GM18907 (cell line): ENCODE results near the gene COL7A1.
"Not testable (repeated sequence)": the region's sequence is repeated elsewhere in the genome, so short reads cannot be mapped to it uniquely, and the experiment has no call there.

Experiments
- ATAC-seq: cut with Tn5 transposase; IDR thresholded peaks from one replicate; pipeline ENCODE4 v1.9.1; 2021; ENCODE audit warnings: mild to moderate bottlenecking, moderate library complexity; ENCODE audit not compliant: unreplicated experiment

The COL7A1 gene

DNA sequence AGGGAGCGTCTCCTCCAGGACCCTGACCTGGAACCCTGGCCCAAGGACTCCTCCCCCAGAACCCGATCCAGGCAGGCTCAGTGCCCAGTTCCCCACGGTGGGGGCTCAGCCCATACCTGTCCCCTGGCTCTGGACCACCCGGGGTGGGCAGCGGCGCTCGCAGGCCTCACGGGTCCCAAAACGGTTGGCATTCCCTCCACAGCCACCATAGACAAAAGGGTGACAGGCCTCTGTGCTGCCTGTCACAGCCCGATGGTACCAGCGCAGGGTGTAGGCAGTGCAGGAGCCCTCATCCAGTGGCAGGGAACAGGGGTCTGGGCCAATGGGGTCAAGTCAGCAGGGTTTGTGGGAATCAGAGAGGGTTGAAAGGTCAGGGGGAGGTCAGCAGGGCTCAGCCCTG, 30.5 kb downstream of the COL7A1 start:
- no peak for ATAC-seq

DNA sequence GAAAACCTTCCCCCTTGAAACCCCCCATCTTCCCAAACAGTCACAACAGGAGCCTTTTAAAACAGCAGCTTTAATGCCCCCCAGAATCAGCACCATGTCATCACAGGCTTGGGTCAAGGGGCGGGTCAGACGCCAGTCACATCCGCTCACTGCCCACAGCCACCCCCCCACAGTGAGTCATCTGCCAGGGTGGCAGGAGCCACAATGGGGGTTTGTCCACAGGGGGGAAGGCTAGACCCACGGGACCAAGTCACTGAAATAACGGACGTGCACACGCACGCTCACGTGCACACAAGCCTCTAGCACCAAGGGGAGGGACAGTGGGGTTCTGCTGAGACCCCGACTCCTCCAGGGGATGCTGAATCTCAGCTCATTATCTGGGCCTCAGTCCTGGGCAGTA, 31.1 kb downstream of the COL7A1 start:
- ATAC-seq = no peak

DNA sequence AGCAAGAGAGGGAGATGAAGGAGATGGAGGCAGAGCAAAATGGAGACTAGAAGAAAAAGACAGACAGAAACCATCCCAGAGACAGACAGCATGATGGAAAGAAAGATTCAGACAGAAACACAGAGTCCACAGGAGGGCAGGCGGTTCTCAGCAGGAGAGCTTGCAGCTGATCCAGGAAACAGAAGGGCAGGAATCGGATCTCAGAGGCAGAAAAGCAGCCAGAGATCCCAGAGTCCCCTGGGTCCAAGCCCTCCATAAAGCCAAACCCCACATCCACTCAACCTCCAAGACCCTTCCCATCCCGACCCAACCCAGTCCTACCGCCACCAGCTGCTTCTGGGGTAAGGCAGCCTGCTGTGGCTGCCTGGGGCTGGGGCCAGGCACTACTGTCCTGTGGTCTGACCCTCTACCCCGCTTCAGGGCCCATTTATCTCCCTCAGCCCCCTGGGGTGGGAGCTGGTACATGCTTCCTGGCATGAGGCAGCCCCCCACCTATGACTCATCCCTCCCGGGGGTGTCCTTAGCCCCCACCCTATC, 31.7 kb downstream of the COL7A1 start, which contains the start of gene UCN2:
Gene UCN2, minus strand, starts transcription at position 400 of the 537 bp plus-strand sequence. CDS start 657 bp downstream, outside the sequence.
- no peak for ATAC-seq

DNA sequence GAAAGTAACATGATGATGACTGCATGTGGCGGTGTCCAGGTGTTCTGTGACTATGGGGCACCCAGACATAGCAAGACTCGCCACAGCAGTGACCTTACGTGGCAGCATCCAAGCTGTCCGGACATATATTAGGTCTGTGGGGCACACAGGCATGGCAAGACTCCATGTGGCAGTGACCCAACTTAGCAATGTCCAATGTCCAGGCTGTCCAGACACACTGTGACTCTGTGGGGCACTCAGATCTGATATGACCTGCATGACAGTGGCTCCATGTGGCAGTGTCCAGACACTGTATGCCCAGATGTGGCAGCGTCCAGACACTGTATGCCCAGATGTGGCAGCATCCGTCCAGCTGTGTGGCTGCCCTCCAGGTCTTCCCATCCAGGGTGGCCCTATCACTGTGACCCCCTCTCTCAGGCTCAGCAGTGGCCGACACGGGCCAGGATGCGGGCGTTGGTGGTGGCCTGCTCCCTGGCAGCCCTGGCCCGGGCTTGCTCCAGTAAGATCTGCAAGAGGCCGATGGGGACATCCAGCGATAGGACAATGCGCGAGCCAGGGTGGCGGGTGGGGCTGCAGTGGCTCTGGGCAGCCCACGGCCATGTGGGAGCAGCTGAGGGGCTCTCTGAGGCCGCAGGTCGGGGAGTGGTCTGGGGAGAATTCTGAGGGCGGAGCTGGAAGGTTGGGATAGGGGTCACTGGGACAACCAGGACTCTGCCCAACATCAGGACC, 32.6 kb downstream of the COL7A1 start:
- no peak for ATAC-seq

DNA sequence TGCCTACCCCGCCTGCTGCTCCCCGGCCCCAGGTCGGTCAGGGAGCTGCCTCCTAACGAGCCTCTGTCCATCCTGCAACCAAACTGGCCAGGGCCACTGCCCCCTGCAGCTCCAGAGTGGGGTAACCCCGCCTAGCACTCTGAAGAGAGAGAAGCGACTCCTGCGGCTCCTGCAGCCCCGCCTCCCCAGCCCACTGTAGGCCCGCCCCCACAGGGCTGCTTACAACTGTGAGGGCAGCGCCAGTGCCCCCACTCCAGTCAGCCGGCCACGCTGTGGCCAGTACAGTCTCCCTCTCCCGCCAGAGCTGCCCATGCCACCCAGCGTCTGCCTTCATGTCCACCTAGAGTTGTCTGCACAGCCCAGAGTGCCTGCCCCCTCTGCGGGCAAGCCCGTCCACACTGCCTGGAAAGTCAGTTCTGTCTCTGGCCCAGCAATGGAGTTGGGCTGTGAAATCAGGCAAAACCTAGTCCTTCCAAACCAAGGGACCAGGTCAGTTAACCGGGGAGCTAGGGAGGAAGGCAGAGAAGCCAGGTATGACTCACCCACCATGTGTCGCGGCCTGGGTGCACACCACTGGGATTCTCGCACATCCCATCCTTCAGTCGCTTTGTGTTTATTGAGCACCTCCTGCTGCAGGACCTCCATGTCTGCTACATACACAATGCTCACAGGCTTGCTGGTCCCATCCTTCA, 33.9 kb downstream of the COL7A1 start:
- ATAC-seq = no peak

DNA sequence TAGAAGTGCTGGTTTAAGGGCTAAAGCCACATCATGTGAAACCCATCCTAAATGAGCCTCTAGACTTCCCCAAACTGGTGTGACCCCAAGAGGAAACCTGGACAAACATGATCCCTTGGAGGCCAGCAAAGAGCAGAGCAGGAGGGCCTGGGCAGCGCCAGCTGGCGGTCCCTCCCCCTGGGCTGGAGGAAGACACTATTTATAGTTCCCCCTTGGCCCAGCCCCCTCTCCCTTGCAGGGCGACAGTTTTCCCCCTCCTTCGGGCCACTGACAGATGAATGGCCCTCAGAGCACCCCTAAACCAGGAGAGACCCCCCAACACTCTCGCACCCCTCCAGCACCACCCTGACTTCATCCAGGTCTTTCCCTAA, 34.5 kb downstream of the COL7A1 start:
- no peak for ATAC-seq

DNA sequence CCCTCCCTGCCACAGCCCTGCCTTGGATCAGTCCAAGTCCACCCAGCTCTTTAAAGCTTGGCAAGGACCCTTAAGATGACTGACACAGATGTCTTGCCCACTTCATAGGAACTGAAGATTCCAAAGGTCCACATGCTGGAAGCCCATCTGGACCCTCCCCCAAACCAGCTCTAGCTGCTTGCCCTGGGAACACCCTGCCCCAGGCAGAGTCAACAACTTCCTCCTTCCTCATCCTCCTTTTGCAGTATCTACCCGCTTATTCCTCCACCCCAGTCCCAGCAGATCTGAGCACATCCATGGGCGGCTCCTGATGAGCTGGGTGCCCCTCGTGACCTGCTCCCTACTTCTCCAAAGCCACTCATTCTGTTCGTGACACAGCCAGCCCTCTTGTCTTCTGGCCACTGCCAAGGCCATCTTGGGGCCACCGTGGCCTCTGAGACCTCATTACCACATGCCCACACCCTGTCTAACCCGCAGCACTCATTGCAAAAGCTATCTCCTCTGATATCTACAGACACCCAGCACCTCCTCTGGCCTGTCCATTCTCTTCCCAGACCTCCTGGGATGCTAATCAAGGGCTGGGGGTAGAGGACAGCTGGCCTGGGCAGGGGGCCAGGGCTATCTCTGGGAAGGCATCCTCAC, 36.5 kb downstream of the COL7A1 start:
- no peak for ATAC-seq

DNA sequence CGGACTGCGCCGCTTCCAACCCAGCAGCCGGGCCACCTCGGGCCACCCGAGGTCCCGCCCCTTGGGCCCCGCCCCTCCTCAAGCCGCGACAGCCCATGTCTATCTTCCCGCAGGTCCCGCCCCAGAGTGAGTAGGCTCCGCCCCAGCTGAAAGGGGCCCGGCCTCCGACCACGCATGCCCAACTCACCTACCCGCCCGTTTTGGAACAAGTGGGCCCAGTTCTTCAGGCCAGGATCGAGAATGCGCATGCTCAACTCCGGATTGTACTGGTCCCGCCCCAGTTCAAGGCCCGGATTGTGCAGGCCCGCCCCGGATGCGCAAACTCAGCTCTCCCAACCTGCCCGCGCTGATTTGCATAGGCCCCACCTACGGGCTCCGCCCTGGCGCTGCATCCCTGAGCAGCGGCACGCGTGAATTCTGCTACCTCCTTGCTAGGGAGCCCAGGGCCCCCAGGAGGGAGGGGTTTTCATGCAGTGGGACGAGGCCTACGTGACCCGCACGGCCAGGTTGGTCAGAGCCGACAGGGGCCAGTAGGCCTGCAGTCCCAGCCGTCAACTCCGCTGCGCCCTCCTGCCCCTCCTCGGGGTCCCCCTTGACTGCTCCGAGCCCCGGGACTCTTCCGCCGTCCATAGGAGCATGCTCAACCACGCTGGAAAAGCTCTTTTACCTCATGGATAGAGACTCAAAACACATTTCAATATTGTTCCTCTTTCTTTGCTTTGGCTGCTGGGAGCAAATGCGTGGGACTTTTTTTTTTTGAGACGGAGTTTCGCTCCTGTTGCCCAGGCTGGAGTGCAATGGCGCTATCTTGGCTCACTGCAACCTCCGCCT, 38.1 kb downstream of the COL7A1 start, which contains the start of gene PFKFB4:
Gene PFKFB4, minus strand, starts transcription at position 8 of the 831 bp plus-strand sequence. CDS start 26 bp downstream, outside the sequence.
- ATAC-seq = peak; percentile 86

DNA sequence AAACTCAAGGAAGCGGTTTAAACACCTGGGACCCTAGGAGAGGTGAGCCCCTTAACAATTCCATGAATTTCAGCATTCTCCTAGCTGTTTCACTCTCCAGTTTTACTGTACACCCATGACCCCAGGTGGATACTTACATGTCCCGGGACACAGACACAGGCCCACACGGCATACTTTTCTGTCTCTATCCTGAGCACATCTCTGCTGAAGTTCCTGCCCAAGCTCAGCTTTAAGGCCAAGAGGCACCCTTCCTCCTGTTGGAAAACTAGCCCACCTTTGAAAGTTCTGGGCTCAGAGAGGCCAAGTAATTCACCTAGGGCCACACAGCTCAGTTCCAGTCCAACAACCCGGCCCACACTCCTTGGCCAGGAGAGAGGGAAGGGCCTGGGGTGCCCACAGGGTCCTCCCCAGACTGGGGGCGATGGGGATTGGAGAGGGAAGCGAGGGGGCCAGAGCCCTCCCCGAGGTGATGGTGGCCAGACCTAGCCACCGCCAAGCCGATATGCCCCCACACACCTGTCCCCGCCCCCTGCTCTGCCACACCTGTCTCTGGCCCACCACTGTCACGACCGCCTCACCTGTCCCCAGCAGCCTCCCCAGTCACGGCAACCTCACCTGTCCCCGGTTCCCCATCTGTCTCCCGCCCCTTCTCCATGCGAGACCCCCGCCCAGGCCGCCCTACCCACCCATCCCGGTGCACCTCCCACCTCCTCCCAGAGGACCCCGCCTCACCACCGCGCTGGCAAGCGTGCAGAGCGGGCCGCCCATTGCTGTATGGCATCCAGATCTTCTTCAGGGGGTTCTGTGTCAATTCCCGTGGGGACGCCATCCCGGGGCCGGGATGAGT, 39.0 kb downstream of the COL7A1 start:
- ATAC-seq = no peak

DNA sequence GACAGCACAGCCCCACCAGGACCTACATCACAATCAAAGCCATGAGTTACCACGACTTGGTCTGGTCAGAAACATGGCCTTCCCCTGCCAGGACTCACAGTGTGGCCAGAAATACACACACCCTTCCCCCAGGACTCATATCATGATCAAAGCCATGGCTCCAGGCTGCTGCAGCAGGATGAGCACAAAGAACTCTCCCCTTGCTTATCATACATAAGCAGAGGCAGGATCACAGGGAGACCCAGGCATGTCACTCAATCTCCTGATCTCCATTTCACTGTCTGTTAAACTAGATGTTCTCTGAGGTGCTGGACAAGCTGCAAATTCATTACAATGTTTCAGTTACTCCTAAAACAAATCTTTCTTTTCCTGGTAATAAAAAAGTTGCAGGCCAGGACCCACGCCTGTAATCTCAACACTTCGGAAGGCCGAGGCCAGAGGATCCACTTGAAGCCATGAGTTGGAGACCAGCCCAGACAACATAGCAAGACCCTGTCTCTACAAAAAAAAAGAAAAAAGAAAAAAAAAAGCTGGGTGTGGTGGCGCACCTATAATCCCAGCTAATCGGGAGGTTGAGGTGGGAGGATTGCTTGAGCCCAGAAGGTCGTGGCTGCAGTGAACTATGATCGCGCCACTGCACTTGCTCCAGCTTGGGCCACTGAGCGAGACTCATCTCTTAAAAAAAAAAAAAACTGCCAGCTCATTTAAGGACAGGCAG, 39.7 kb downstream of the COL7A1 start:
- no peak for ATAC-seq

DNA sequence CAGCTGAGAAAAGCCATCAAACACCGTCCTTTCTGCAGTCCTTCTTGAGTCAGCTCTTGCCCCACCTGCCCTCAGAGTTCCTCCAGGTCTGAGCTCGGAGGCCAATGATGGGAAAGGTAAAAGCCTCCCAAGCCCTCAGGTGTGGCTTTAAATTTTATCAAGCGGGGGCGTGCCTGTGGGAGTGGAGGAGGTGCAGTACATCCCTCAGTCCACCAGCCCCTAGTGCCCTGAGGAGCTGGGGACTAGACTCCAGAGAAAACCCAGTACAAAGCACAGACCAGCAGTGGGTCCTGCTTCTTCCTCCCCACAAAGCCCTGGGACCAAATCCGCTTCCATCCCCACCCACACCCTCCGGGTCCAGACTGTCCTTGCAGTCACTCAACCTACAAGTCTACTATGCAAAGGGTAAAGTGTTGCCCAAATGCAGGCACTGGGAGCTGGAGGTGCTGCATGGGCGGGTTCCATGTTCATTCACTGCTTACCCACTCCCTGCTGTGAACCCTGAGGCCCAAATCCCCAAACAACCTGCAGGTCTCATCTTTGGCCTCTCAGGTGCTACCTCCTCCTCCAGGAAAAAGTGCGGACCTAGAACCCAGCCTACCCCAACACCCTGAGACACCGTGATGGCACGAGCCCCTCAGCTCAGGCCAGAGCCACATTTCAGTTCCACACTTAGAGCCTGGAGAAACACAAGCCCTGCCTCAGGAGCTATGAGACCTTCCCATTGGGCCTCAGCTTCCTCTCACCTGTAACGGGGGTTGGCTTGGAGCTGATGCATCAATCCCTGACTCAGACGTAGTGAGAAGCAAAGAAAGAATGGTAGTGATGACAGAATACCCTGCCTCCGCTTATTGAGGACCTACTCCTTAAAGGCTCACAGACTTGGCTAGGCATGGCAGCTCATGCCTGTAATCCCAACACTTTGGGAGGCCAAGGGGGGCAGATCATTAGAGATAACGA, 41.0 kb downstream of the COL7A1 start:
- no peak for ATAC-seq

DNA sequence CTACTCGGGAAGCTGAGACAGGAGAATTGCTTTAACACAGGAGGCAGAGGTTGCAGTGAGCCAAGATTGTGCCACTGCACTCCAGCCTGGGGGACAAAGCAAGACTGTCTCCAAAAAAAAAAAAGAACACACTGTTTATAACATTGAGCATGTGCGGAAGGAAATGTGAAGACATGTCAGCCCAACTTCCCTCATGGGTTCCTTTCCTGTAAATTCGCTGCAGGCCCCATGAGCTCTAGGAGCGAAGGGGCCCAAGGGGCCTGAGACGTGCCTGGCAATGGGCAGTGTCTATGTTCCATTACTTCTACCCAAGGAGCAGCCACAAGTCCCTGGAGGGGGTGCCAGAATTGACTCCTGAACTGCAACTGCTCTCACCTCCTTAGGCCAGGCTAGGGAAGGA, 41.8 kb downstream of the COL7A1 start:
- ATAC-seq = no peak

DNA sequence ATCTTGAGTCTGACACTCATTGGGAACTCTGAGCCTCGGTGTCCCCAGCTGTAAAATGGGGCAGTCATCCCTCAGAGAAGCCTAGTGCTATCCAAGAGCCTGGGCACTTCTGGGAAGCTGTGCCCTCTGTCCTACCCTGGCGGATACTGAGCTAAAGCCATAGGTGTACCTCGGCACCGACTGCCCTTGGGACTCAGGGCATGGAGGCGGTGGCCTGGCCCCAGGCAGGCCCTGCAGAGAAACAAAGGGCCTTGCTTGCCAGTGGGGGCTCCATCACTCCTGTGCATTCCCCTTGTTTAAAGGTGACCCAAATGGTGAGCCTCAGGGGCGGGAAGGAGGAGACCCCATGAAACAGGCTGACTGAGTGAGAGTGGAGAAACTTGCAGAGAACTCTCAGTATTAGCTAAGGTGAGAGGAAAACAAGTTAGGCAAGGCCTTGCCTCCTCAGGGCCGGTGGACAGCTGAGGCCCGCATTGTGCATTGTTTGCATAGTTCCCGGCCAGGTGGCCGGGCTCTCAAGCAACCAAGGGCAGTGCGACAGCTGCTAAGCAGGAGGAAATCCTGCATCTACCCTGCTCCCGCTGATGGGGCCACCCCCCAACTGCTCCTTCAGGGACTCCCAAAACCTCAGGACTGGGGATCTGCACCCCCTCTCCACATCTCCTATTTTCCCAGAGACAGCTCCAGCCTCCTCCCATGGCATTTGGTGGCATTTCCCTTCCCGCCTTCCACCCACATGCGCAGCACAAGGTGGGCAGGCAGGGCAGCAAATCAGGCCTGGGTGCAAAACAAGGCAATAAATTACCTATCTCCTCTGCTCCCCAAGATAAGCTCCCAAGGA, 42.8 kb downstream of the COL7A1 start:
- no peak for ATAC-seq

DNA sequence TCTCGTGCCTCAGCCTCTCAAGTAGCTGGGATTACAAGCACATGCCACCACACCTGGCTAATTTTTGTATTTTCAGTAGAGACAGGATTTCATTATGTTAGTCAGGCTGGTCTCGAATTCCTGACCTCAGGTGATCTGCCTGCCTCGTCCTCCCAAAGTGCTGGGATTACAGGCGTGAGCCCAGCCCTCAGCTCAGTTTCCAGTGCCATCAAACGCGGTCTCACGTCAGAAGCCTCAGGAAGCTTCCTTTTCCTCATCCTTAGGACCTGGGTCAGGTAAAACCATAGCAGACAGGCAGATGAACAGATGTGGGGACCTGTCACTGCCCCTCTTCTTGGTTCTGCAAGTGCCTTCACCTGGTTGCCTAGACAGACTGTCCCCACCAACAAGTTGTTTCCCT, 43.5 kb downstream of the COL7A1 start:
- ATAC-seq = not testable (repeated sequence)

DNA sequence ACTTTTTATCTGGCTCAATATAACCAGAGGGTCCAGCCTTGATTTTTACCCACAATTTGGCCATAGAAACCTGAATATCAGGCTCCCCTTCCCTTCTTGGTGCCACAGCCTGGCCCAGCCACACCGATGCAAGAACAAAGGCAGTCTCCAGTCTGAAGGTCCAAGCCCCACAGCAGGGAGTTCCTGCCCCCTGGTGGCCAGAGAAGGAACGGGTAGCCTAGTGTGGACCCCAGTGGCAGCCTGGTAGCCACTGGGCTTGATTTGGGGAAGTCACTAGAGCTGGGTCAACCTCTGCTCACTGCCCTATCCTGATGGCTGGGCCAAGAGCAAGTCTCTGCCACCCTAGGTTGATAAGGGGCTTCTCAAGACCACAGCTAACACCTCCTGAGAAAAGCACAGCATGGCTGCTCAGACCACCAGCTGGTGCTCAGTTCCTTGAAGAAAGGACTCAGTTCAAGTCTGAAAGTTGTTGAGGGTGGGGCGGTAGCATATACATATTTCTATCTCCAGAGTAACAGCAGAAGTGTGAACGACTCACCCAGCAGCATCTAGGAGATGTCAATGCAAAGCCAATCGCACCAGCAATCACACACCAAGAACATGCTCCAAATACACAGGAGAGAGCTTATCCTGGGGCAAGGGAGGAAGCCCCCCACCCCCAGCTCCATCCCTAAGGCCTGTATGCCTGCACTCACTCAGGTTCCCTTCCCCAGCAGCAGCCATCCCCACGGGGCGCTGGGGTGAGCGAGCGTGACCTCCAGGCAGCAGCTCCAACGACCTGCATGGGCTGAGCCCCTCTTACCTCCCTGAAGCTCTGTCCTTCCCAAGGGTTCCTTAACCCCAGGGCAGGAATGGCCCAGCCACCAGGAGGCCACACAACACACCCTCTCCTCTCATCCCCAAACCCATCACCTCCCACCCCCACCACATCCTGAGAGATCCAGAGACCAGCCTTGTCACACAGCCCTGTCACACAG, 46.1 kb downstream of the COL7A1 start:
- ATAC-seq = peak; percentile 73

DNA sequence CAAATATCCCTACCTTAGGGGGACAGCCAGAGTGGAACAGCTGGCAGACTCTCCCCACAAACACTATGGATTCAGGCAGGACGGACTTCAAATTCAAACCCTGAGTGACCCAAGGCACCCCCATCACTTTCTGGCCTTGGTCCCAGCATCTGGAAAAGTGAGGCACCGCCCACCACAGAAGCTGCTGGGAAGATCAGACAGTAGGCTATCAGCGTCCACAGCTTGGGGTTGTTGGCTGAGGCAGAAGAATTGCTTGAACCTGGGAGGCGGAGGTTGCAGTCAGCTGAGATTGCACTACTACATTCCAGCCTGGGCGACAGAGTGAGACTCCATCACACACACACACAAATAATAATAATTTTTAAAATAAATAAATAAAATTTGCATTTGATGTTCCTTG, 47.0 kb downstream of the COL7A1 start:
- ATAC-seq = no peak
